GM19467 (cell line): ENCODE measurements around the gene SLC28A1.

ENCODE experiments used
- ATAC-seq: cut with Tn5 transposase; IDR thresholded peaks from one replicate; pipeline ENCODE4 v1.9.1; 2021; ENCODE audit warnings: mild to moderate bottlenecking, moderate library complexity; ENCODE audit not compliant: unreplicated experiment

SLC28A1 gene

DNA sequence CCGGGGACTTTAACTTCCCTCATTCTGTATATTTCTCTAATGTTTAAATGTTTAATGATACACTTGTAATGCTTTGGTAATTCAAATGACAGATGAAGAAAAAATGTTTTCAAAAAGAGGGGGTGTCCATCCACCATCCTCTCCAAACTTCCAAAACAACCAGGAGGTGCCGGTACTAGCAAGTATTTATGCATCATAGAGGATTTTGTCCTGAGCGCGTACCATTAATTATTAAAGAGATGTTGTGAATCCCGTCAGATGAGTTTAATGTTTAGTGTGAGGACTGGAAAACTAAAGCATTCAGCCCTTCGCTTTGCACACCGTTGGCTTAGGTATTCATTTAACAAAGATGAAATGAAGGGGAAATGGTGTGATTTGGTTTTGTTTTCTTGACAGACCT, 1.3 kb downstream of the SLC28A1 start:
- ATAC-seq: no peak

DNA sequence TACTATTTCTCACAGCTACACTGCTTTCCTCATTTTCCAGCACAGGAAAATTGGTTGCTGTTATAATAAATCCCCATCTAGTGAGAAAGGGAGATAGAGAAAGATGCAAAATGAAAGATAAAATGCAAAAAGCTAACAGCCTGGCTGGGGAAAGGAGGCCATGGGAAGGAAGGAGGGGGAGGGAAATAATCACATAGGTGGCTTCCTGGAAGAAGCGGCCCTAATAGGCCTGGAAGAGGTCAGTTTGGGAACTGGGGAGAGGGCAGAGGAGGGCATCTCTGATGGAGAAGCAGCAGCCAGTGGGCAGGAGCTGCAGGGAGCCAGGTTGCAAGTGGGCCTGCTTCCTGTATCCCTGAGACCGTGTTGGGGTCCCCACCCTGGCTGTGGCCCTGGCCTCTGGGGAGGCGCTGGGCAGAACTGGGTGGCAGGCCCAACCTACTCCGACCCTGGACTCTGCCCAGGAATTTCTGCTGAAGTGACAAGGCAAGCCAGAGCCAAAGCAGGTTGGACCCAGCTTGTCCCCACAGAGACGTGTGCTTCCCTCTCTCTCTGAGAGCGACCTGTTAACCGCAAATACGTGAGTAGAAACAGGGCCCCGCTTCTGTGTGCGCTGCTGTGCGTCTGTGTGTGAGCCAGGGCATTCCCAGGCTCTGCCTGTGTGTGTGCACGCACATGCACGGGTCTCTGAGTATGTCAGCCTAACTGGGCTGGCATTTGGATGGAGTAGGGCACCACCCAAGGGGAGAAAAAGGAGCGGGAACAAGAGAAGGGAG, 1.9 kb downstream of the SLC28A1 start:
- ATAC-seq: no peak

DNA sequence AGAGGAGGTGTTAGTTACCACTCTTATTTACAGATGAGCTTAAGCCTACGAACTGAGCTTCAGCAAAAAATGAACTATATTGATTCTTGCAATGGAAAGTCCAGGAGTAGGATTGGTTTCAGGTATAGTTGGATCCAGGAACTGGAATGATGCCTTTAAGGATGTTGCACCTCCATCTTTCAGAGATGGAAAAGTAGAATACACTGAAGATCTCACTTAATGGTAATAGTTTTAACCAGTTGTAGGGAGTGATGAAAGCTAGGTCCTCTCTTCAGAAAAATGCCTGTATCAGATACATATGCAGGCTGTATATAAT, 2.5 kb downstream of the SLC28A1 start:
- ATAC-seq: no peak

DNA sequence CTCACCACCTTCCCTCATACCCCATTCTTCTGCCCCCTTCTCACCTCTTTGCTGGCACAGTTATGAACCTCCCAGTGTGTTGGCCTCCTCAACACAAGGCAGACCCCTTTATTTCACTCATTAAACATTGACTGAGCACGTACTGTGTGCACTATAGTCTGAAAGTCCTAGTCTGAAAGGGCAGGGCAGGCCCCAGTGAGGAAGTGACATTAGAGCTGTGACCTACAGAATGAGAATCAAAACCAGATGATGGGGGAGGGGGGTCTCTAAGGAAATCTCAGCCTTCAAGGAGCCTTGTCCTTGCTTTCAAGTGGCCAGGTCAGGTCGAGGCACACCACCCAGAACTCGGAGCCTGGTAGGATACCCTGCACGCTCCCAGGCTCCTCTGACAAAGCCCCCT, 3.5 kb downstream of the SLC28A1 start:
- no peak for ATAC-seq

DNA sequence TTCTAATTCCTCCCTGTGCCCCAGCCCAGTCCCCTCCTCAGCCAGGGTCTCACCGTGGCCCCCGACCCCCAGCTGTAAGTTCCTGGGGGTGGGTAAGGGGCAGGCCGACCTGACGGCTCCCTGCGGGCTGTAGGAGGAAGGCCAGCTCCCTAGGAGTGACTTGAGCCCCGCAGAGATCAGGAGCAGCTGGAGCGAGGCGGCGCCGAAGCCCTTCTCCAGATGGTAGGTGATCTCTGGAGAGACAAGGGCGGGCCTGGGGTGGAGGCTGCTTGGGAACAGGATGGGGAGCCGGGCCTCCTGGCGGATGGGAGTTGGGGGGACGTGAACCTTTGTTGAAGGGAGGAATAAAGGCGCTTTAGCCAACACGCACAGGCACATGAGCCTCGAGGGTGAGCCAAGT, 4.2 kb downstream of the SLC28A1 start:
- ATAC-seq: no peak

DNA sequence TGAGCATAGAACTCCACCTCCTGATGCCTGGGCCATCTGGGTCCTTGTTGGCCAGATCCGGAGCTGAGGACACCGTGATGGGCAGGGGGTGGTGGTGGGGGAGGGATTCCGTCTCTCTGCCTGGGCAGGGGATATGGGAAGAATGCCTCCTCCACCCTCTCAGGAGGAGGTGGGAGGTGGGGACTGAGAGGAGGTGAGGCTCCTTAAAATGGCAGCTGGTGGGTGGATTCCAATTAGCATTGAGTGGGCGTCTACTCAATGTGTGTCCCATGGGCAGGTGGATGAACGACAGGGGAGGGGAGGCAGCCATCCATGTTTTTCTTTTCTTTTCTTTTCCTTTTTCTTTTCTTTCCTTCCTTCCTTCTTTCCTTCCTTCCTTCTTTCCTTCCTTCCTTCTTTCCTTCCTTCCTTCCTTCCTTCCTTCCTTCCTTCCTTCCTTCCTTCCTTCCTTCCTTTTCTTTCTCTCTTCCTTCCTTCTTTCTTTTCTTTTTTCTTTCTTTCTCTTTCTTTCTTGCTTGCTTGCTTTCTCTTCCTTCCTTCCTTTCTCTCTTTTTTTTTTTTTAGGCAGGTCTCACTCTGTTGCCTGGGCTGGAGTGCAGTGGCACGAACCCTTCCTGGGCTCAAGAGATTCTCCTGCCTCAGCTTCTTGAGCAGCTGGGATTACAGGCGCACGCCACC, 5.0 kb downstream of the SLC28A1 start:
- ATAC-seq: no peak

DNA sequence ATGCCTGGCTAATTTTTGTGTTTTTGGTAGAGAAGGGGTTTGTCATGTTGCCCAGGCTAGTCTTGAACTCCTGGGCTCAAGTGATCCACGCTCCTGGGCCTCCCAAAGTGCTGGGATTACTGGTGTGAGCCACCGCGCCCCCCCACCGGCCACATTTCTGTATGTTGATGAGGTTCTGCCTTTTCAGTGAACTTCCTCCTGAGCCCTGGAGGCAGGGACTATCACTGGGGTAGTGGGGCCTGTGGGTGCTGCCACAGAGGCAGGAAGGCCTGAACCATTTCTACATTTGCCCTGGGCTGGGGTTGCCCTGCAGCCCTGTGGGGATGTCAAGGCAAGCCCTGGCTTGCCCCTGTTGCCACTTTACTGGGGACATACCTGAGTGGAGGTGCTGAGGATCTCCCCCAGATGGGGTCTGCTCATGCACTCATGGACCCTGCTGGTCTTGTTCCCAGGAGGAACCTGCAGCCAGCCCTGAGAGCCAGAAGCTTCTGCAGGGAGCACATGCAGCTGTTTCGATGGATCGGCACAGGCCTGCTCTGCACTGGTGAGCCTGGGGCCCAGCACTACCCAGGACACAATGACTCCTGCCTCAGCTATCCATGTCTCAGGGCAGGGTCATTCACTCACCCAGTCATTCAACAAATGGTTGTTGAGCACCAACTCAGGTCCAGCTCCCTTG, 5.7 kb downstream of the SLC28A1 start:
- no peak for ATAC-seq

DNA sequence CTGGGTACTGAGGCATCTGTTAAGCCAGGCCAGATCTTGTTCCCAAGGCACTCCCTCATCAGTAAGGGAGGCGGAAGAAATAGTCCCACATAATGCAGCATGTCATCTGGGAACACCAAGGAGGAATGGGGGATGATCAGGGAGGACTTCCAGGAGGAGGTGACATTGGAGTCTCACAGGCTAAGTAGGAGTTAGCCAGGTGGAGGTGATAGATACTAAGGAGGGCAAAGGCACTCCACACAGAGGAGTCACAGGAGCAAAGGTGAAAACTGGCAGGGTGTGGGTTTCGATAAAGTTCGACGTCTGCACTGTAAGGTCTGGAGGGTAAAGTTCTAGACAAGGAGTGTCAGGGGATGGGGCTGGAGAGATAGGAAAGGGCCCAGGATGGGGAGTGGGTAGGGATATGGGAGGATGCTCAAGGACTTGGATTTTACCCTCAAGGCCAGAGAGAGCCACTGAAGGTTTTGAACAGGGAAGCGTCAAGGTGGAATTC, 6.3 kb downstream of the SLC28A1 start:
- no peak for ATAC-seq

DNA sequence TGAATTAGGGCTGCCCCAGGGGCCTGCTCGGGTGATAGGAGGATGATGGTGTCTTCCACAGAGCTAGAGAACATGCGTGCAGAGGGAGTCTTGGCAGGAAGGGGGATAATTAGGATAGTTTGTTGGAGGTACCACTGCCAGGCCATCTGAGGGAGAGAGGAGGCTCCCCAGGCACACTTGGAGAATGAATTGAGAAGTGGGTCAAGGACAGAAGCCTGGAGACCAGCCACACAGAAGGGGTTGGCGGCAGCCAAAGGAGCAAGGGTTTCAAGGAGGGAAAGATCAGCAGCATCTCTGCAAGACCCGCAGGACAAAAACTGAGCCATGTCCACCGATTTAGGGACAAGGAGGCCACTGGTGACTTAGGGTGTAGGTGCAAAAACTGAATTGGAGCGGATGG, 6.9 kb downstream of the SLC28A1 start:
- no peak for ATAC-seq

DNA sequence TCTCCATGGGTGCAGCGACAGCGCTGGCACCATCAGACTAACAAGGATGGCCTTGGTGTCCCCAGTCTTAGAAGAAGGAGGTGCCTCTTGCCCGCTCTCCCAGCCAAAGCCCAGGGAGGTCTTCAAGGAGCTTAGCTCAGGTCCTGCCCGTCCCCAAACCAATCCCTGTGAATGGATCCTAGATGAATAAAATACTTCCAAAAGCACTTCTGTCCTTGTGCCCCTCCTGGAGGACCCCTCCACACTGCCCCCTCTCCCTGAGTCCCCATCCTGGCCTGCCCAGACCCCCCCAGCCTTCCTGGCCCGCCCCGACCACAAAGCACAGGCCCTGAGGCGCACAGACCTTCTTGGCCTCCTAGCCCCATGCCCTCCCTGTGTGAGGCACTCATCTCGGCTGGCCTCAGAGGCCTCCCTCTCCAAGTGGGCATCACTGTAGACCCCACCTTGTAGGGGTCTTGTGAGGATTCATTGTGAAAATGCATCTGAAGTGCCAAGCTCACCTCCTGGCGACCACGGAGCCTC, 8.4 kb downstream of the SLC28A1 start:
- ATAC-seq: no peak

DNA sequence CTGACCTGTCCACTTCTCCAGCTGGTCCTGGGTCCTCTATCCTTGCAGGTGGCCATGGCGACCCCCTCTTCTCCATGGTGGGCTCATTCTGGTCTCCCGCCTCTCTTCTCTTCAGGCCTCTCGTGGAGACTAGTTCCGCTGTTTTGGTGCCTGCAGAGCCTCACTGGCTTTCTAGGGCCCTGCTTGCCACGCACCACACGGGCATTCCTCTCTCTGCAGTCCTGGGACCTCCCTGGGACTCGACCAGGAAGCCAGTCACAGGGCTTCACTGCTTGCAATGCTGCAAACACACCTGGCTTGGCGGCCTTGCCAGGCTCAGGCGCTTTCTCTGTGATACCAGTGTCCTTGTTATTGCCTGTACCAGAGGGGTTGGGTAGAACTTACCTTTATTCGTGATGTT, 9.1 kb downstream of the SLC28A1 start:
- ATAC-seq: no peak

DNA sequence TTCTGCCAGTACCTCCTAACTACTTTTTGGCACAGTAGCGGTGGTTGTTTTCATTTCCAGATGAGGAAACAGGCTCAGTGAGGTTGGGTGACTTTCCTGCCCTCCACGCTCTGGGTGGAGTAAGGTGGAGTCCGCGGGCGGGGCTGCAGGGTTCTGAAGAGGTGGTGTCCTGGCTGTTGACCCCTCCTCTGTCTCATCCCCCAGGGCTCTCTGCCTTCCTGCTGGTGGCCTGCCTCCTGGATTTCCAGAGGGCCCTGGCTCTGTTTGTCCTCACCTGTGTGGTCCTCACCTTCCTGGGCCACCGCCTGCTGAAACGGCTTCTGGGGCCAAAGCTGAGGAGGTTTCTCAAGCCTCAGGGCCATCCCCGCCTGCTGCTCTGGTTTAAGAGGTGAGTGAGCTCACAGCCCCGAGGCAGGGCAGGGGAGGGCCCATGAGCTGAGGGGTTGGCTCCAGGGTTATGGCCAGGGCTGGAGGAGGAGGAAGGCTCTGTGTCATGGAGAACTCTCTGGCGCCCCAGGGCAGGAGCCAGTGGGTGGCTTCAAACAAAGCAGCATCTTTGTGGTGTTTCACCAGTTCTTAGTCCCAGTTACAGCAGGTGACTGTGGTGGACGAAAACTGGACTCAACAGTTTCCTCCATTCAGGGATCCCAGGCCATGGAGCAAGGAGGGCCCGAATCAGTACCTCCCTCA, 10.4 kb downstream of the SLC28A1 start:
- no peak for ATAC-seq

DNA sequence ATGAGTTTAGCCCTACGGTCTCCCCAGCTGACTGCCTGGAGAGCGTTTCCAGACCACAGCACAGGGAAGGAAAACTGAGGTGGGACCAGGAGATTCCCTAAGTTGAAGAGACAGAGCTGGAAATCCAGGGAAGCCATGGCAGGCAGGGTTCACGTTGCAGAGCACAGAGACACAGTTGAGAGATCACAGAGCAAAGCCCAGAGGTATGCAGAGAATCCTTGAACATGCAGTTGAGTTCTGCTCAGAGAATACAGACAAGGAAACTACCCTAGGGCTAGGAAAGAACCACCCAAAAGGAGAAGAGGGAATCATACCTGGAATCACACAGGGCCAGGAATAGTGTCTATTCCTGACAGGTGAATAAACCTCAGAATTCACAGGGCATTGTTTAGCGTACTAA, 14.3 kb downstream of the SLC28A1 start:
- ATAC-seq: no peak

DNA sequence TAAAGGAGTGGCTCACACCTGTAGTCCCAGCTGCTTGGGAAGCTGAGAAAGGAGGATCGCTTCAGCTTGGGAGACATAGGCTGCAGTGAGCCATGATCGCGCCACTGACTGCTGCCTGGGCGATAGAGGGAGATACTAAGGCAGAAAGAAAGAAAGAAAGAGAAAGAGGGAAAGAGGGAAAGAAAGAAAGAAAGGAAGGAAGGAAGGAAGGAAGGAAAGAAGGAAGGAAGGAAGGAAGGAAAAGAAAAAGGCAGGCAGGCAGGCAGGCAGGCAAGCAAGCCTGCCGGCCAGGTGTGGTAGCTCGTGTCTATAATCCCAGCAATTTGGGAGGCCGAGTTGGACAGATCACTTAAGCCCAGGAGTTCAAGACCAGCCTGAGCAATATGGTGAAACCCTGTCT, 15.3 kb downstream of the SLC28A1 start:
- ATAC-seq: no peak

DNA sequence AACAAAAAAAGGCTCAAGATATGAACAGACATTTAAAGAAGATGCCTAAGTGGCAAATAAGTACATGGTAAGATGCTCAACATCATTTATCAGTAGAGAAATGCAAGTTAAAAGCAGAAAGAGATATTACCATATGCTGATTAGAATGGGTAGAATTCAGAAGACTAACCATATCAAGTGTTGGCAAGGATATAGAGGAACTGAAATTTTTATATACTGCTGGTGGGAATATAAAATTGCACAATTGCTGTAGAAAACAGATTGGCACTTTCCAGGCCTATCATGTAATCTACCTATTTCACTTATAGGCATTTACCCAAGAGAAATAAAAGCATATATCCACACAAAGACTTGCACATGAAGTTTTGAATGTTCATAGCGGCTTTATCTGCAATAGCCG, 17.1 kb downstream of the SLC28A1 start:
- no peak for ATAC-seq

DNA sequence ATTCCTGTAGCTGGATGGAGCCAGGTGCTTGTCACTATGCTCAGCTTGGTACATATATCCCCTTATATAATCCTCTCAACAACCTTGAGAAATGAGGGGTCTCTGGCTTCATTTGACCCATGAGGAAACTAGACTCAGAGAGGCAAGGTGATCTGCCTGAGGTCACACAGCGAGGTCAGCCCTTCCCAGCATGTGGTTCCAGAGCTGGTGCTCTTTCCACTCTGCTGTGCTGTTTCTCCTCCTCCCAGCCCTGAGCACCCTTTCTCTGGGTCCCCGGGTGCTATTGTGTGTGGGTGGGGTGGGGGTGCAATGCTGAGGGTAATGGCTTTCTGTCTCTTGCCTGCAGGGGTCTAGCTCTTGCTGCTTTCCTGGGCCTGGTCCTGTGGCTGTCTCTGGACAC, 19.3 kb downstream of the SLC28A1 start:
- ATAC-seq: no peak

DNA sequence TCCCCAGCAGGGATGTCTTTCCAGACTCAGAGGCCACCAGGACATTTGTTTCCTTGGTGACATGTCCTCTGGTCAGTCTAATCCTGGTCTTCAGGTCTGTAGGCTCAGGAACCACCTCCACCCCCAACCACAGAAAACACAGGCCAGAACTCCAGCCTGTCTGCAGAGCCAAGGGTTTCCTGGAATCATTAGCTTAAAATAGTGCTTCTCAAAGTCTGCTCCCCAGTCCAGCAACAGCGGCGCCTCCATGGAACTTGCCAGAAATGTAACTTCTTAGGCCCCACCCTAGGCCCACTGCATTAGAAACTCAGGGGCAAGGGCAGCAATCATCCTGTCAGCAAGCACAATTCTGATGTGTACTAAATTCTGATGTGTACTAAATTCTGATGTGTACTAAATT, 20.0 kb downstream of the SLC28A1 start:
- ATAC-seq: no peak

DNA sequence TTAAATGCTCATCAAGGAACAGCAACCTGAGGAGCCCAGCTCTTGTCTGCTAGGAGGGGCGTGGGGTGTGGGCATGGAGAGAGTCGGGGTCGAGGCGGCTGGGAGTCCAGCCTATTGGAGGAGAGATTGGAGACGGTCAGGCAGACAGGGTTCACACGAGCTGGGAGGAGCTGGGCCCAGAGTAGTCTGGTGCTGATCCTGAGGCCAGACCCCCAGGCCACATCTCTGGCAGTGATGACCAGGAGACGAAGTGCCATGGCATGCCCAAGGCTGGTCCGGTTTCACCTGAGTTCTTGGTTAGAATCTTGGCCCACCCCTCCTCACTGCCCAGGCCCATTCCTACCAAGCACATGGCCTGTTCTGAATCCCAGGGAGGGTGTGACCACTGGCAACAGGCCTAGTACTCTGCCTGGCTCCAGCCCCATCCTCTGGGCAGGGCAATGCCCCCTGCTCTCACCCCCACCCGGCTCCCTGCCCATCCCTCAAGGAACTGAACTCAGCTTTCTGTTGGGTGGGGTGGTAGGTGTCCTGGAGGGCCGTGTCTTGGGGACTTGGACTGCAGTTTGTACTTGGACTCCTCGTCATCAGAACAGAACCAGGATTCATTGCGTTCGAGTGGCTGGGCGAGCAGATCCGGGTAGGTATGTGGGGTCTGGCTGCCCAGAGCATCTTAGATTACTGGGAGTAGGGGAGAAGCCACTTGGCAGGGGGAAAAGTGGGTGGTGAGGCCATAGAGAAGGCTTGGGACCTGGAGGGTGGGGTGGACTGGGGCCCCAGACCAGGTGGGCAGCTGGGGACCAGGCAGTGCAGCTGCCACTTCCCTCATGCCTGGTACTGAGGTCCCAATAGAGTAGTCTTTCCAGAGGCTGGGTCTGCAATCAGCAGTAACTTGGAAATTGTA, 20.8 kb downstream of the SLC28A1 start:
- ATAC-seq: no peak

DNA sequence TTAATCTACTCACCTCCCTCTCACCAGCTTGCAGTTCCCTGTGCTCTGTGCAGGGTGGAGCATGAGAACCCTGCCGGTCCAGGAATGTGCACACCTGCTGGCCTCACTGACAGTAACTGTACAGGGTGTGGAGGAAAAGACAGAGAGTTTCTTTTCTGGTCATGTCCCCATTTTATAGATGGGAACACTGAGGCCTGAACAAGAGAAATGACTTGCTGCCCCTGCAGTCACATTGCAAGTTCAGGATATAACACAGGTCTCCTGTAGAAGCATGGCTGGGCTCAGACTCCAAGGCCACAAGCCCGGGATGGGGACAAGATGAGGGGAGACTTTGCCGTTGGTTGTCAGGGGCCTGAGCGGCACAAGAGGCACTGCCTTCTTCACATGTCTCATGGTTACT, 23.3 kb downstream of the SLC28A1 start:
- no peak for ATAC-seq

DNA sequence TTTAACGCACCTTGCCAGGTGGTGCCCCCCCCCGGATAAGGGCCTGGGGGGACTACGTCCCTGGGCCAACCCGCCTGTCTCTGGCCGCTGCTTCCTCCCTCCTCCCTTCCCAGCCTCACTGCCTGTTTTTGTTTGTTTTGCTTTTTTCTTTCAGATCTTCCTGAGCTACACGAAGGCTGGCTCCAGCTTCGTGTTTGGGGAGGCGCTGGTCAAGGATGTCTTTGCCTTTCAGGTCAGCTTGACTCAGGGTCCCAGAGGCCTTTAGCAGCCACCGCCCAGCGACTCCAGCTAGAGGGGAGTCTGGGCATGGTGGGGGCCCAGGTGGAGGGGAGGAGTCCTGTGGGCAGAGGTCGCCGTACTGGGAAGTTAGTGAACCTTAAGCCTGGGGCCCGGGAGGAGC, 24.1 kb downstream of the SLC28A1 start:
- no peak for ATAC-seq
